ENCODE measurements around the gene WFS1.
A peak's percentile ranks its signal among the peaks of the same experiment; 100 is the strongest.

Gene WFS1

GRCh38 chr4:6301051-6301731 lies 31.5 kb downstream of the WFS1 start:
- DNase-seq: no peak

- DNase-seq: no peak
Measured at GRCh38 chr4:6301732-6302442, 32.2 kb downstream of the WFS1 start.

- no peak for DNase-seq
Measured at GRCh38 chr4:6302869-6303268, 33.2 kb downstream of the WFS1 start.

GRCh38 chr4:6303943-6304342 lies 34.3 kb downstream of the WFS1 start:
- DNase-seq: no peak

GRCh38 chr4:6306299-6306698 lies 36.6 kb downstream of the WFS1 start:
- DNase-seq: no peak

GRCh38 chr4:6307230-6307629 lies 37.6 kb downstream of the WFS1 start:
- DNase-seq: no peak

GRCh38 chr4:6307891-6308290 lies 38.2 kb downstream of the WFS1 start:
- DNase-seq: no peak

GRCh38 chr4:6308899-6309643 lies 39.4 kb downstream of the WFS1 start:
- DNase-seq: no peak

- DNase-seq: no peak
Measured at GRCh38 chr4:6309777-6310176, 40.1 kb downstream of the WFS1 start.

- DNase-seq: no peak
Measured at GRCh38 chr4:6313216-6313615, 43.6 kb downstream of the WFS1 start.

- no peak for DNase-seq
Measured at GRCh38 chr4:6316461-6317003, 46.9 kb downstream of the WFS1 start.

GRCh38 chr4:6318206-6318605 lies 48.6 kb downstream of the WFS1 start:
- no peak for DNase-seq

GRCh38 chr4:6319530-6320150 lies 50.0 kb downstream of the WFS1 start:
- no peak for DNase-seq

GRCh38 chr4:6320663-6321062 lies 51.0 kb downstream of the WFS1 start:
- no peak for DNase-seq

- DNase-seq: no peak
Measured at GRCh38 chr4:6321361-6321760, 51.7 kb downstream of the WFS1 start.

- no peak for DNase-seq
Measured at GRCh38 chr4:6322067-6322760, 52.6 kb downstream of the WFS1 start.

- no peak for DNase-seq
Measured at GRCh38 chr4:6322761-6323566, 53.3 kb downstream of the WFS1 start.

- DNase-seq: no peak
Measured at GRCh38 chr4:6324461-6324998, 54.9 kb downstream of the WFS1 start.

- peak in 1 of 2 experiments; percentile 4 for DNase-seq
Measured at GRCh38 chr4:6324999-6325787, 55.5 kb downstream of the WFS1 start.

GRCh38 chr4:6325788-6326290 lies 56.2 kb downstream of the WFS1 start:
- DNase-seq: no peak
